ENCODE measurements around the gene RBMS3.

RBMS3 gene

DNA sequence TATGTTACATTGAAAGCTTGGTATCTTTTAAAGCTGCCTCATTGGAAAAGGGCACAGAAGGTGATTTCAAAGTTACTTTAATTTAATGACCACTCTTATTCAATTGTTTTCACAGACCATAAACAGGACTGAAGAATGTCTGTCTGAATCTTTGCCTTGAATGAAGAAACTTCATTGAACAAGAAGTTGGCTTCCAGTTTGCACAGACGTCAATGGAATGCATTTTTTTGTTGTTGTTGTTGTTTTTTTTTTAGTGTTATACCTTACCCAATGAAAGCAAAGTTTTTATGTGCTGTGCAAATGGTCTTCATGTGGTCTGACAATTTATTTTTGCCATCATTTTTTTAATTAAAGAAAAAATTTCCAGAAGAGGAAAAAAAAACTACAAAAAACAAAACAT is 722.9 kb downstream of the RBMS3 start:
- TF ChIP-seq HDGF (IDR thresholded peaks at IDR 0.05; ENCODE audit: borderline replicate concordance) (no peak), BHLHE40 (IDR thresholded peaks at IDR 0.05; ENCODE audit: borderline replicate concordance) (no peak), SUZ12 (IDR thresholded peaks at IDR 0.05) (no peak), ARNT (IDR thresholded peaks at IDR 0.05) (no peak), CTBP1 (IDR thresholded peaks at IDR 0.05; ENCODE audit: borderline replicate concordance) (no peak), ZNF384 (IDR thresholded peaks at IDR 0.05) (no peak), FOXA1 (IDR thresholded peaks at IDR 0.05) (no peak), LEF1 (IDR thresholded peaks at IDR 0.05; ENCODE audit: borderline replicate concordance) (no peak), FOXM1 (IDR thresholded peaks at IDR 0.05; ENCODE audit: borderline replicate concordance) (no peak), TARDBP (IDR thresholded peaks at IDR 0.05) (no peak), SP1 (IDR thresholded peaks at IDR 0.05) (no peak)
- TF ChIP-seq, protein P1, sequence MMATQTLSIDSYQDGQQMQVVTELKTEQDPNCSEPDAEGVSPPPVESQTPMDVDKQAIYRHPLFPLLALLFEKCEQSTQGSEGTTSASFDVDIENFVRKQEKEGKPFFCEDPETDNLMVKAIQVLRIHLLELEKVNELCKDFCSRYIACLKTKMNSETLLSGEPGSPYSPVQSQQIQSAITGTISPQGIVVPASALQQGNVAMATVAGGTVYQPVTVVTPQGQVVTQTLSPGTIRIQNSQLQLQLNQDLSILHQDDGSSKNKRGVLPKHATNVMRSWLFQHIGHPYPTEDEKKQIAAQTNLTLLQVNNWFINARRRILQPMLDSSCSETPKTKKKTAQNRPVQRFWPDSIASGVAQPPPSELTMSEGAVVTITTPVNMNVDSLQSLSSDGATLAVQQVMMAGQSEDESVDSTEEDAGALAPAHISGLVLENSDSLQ (IDR thresholded peaks at IDR 0.05): no peak
- ChIA-PET POLR2A (no interaction called here), CTCF (no interaction called here)
- no peak for DNase-seq (ENCODE audit: extremely low spot score)

DNA sequence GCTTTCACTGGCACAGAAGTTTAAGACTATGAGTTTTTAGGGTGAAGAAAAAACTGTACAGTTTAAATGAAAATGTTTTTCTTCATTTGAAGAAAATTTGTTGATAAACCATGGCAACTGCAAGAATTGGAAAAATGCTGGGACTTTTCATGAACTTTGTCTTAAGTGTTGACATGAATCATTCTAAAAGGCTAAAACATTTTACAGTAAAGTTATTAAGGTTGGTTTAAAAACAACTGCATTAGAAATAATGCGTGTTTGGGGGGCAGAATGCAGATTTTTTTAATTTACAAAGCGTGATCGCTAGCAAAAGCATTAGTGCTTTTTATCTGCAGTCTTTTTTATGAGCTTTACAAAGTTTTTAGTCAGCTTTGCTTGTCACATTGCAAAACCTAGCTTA is 723.6 kb downstream of the RBMS3 start:
- TF ChIP-seq BHLHE40 (IDR thresholded peaks at IDR 0.05; ENCODE audit: borderline replicate concordance): no peak
- no peak for TF ChIP-seq CTBP1 (IDR thresholded peaks at IDR 0.05; ENCODE audit: borderline replicate concordance)
- TF ChIP-seq LEF1 (IDR thresholded peaks at IDR 0.05; ENCODE audit: borderline replicate concordance): no peak
- TF ChIP-seq L3MBTL2 (conservative IDR thresholded peaks at IDR 0.05): no peak
- no peak for TF ChIP-seq ELF4 (IDR thresholded peaks at IDR 0.05)
- no peak for TF ChIP-seq FOXM1 (IDR thresholded peaks at IDR 0.05; ENCODE audit: borderline replicate concordance)
- TF ChIP-seq HDGF (IDR thresholded peaks at IDR 0.05; ENCODE audit: borderline replicate concordance): no peak
- TF ChIP-seq FOXK2 (IDR thresholded peaks at IDR 0.05): no peak
- TF ChIP-seq TARDBP (IDR thresholded peaks at IDR 0.05): no peak
- no peak for TF ChIP-seq NFRKB (IDR thresholded peaks at IDR 0.05)
- TF ChIP-seq ARNT (IDR thresholded peaks at IDR 0.05): no peak
- TF ChIP-seq SUZ12 (IDR thresholded peaks at IDR 0.05): no peak
- TF ChIP-seq FOXA1 (IDR thresholded peaks at IDR 0.05): no peak
- no peak for DNase-seq (ENCODE audit: extremely low spot score)
- CTCF ChIA-PET: no interaction called here
- POLR2A ChIA-PET: no interaction called here

DNA sequence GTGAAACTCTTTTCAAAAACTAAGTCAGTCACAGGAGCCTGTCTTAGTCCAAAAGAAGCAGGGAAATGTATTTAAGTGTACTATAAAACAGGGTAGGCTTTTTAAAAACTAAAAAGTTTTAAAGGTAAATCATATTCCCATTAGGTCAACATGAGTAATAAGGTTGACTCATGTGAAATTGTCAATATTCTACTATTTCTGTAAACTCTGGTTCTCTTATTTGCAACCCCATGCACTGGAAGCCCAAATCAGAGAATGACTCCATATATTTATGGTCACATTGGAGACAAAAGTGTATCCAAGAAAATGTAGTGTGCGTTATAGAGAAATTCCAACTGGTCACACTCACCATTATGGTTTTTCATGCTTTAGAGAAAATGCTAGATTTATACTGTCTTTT is 725.2 kb downstream of the RBMS3 start:
- no peak for TF ChIP-seq ZNF384 (IDR thresholded peaks at IDR 0.05)
- TF ChIP-seq SP1 (IDR thresholded peaks at IDR 0.05): no peak
- TF ChIP-seq LEF1 (IDR thresholded peaks at IDR 0.05; ENCODE audit: borderline replicate concordance): no peak
- TF ChIP-seq SUZ12 (IDR thresholded peaks at IDR 0.05): no peak
- TF ChIP-seq HDGF (IDR thresholded peaks at IDR 0.05; ENCODE audit: borderline replicate concordance): no peak
- no peak for TF ChIP-seq L3MBTL2 (conservative IDR thresholded peaks at IDR 0.05)
- TF ChIP-seq FOXK2 (IDR thresholded peaks at IDR 0.05): no peak
- no peak for TF ChIP-seq TARDBP (IDR thresholded peaks at IDR 0.05)
- TF ChIP-seq, protein P1 (IDR thresholded peaks at IDR 0.05): no peak
- no peak for TF ChIP-seq BHLHE40 (IDR thresholded peaks at IDR 0.05; ENCODE audit: borderline replicate concordance)
- TF ChIP-seq CTBP1 (IDR thresholded peaks at IDR 0.05; ENCODE audit: borderline replicate concordance): no peak
- TF ChIP-seq FOXM1 (IDR thresholded peaks at IDR 0.05; ENCODE audit: borderline replicate concordance): no peak
- TF ChIP-seq ELF4 (IDR thresholded peaks at IDR 0.05): no peak
- no peak for TF ChIP-seq NFRKB (IDR thresholded peaks at IDR 0.05)
- no peak for TF ChIP-seq ARNT (IDR thresholded peaks at IDR 0.05)
- no peak for TF ChIP-seq FOXA1 (IDR thresholded peaks at IDR 0.05)
- POLR2A ChIA-PET: no interaction called here
- CTCF ChIA-PET: no interaction called here
- DNase-seq (ENCODE audit: extremely low spot score): no peak

DNA sequence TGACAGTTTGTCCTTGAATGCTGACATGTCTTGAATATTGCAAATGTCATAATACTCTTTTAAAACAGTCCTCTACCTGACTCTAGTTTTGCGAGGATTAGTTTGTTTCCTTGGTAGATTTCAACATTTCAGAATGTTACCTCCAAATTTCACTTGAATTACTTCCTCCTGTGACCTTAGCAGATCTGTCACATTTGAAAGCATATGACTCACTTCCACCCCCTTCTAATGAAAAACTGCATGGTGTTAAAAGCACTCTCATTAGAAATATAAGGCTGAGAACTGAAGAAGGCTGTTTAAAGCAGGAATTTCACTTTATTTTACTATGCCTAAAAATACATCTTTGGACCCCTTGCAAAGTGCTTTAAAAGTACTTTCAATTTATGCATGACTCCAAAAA is 726.8 kb downstream of the RBMS3 start:
- no peak for DNase-seq (ENCODE audit: extremely low spot score)
- POLR2A ChIA-PET: no interaction called here

DNA sequence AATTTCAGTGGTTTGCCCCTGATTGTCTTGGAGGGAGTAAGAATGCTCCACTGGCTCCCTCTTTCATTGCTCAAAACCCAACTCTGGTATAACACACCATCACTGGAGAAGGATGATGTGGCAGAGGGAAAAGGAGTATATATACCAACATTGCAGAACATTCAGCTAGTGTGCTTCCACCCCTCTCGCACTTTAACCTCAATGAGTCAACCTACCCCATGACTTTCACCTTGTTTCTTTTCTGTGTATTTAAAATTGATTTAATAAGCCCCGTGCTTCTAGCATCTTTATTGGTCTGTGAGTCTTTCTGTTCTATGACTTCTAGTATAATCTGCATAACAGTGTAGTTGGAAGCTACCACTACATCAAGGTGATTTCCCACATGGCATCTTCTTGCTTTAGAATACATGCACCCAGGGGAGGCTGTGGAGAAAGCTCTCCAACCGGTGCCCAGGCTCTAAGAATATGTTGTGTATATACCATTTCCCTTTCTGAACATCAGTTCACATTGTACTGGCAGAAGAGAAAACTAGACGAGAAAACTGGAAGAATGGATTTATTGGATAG is 730.4 kb downstream of the RBMS3 start:
- no peak for TF ChIP-seq FOXM1 (IDR thresholded peaks at IDR 0.05; ENCODE audit: borderline replicate concordance)
- ChIA-PET POLR2A (no interaction called here), CTCF (interaction anchor here (0.6 to 2.1 kb wide), 3 partner anchors 145 to 230 kb away, joined by 5 to 10 read pairs (median 8); no protein-coding TSS in a partner anchor)
- DNase-seq (ENCODE audit: extremely low spot score): no peak

More for the DNA sequence above, 726.8 kb downstream of the RBMS3 start:
- TF ChIP-seq, protein P1 (IDR thresholded peaks at IDR 0.05): no peak
- TF ChIP-seq L3MBTL2 (conservative IDR thresholded peaks at IDR 0.05): no peak
- no peak for TF ChIP-seq FOXK2 (IDR thresholded peaks at IDR 0.05)
- no peak for TF ChIP-seq ELF4 (IDR thresholded peaks at IDR 0.05)
- TF ChIP-seq SUZ12 (IDR thresholded peaks at IDR 0.05): no peak
- no peak for TF ChIP-seq HDGF (IDR thresholded peaks at IDR 0.05; ENCODE audit: borderline replicate concordance)
- TF ChIP-seq FOXA1 (IDR thresholded peaks at IDR 0.05): no peak
- TF ChIP-seq SP1 (IDR thresholded peaks at IDR 0.05): no peak
- TF ChIP-seq NFRKB (IDR thresholded peaks at IDR 0.05): no peak
- no peak for TF ChIP-seq TARDBP (IDR thresholded peaks at IDR 0.05)
- no peak for TF ChIP-seq CTBP1 (IDR thresholded peaks at IDR 0.05; ENCODE audit: borderline replicate concordance)
- TF ChIP-seq LEF1 (IDR thresholded peaks at IDR 0.05; ENCODE audit: borderline replicate concordance): no peak
- no peak for TF ChIP-seq ZNF384 (IDR thresholded peaks at IDR 0.05)
- no peak for TF ChIP-seq FOXM1 (IDR thresholded peaks at IDR 0.05; ENCODE audit: borderline replicate concordance)
- no peak for TF ChIP-seq BHLHE40 (IDR thresholded peaks at IDR 0.05; ENCODE audit: borderline replicate concordance)
- no peak for TF ChIP-seq ARNT (IDR thresholded peaks at IDR 0.05)
- CTCF ChIA-PET: no interaction called here

DNA sequence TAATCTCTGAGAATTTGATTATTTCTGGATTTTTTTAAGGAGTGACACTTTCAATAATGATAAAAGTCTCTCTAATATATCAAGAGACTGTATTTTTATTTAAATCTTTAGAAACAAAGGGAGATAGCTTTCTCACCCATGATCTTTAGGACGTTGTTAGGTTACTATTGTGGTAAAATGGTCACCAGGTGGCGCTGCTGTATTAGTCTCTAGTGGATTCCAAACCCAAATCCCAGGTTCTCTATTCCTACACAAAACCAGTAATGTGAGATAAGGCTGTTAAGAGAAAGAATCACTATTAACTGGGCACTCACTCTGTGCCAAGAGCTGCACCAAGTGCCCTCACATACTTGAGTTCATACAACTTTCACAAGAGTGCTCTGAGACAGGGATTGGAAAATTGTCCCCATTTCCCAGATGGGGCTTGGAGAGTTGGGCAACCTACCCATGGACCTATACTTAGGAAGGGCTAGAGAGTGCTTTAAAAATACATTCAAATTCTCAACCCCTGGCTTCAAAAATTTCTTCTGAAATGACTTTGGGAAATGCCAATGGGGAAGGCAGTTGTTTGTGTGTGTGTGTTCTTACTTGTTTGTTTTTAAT is 732.2 kb downstream of the RBMS3 start:
- peak; percentile 50 for DNase-seq (ENCODE audit: extremely low spot score)
- POLR2A ChIA-PET: no interaction called here
- TF ChIP-seq BHLHE40 (IDR thresholded peaks at IDR 0.05; ENCODE audit: borderline replicate concordance) (no peak), FOXA1 (IDR thresholded peaks at IDR 0.05) (no peak), L3MBTL2 (conservative IDR thresholded peaks at IDR 0.05) (no peak), SP1 (IDR thresholded peaks at IDR 0.05) (no peak), SUZ12 (IDR thresholded peaks at IDR 0.05) (no peak), CTBP1 (IDR thresholded peaks at IDR 0.05; ENCODE audit: borderline replicate concordance) (no peak), FOXM1 (IDR thresholded peaks at IDR 0.05; ENCODE audit: borderline replicate concordance) (no peak), ZNF384 (IDR thresholded peaks at IDR 0.05) (no peak), TARDBP (IDR thresholded peaks at IDR 0.05) (no peak), NFRKB (IDR thresholded peaks at IDR 0.05) (no peak), ELF4 (IDR thresholded peaks at IDR 0.05) (no peak), LEF1 (IDR thresholded peaks at IDR 0.05; ENCODE audit: borderline replicate concordance) (no peak), HDGF (IDR thresholded peaks at IDR 0.05; ENCODE audit: borderline replicate concordance) (no peak), ARNT (IDR thresholded peaks at IDR 0.05) (no peak), FOXK2 (IDR thresholded peaks at IDR 0.05) (no peak)
- TF ChIP-seq, protein P1 (IDR thresholded peaks at IDR 0.05): no peak
- CTCF ChIA-PET: interaction anchor here (0.6 to 1.2 kb wide), 3 partner anchors 9 to 397 kb away, joined by 3 to 6 read pairs (median 4); no protein-coding TSS in a partner anchor

Measured in HEK293T (cell line).